NCI-H2227 (cell line): ENCODE results near the gene SCFD2.
"Not testable (repeated sequence)": the region's sequence is repeated elsewhere in the genome, so short reads cannot be mapped to it uniquely, and the experiment has no call there.

Source experiments
- DNase-seq: peaks from one replicate; lab custom pipeline; 2025; ENCODE audit not compliant: unreplicated experiment; lab: John Stamatoyannopoulos, UW

Gene SCFD2

DNA sequence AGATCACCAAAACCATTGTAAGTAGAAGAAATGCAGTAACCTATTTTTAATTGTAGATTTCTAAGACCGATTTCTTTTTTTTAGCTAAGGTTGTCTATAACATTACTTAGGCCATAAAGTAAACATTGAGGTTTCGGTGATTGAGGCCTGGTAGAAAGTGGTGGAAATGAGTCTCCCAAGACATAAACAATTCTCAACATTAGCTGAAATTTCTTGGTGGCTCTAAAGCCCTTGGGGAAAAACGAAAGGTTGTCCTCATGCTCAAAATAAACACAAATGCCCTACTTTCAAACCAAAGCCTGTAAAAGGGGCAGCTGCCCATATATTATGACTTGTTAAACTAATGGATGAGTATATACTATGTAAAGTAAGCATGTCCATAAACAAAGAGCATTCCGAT lies 98.8 kb downstream of the SCFD2 start:
- DNase-seq: no peak

DNA sequence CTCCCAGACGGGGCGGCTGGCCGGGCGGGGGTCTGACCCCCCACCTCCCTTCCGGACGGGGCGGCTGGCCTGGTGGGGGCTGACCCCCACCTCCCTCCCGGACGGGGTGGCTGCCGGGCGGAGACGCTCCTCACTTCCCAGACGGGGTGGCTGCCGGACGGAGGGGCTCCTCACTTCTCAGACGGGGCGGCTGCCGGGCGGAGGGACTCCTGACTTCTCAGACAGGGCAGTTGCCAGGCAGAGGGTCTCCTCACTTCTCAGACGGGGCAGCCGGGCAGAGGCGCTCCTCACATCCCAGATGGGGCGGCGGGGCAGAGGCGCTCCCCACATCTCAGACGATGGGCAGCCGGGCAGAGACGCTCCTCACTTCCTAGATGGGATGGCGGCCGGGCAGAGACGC lies 109.9 kb downstream of the SCFD2 start:
- DNase-seq: not testable (repeated sequence)

DNA sequence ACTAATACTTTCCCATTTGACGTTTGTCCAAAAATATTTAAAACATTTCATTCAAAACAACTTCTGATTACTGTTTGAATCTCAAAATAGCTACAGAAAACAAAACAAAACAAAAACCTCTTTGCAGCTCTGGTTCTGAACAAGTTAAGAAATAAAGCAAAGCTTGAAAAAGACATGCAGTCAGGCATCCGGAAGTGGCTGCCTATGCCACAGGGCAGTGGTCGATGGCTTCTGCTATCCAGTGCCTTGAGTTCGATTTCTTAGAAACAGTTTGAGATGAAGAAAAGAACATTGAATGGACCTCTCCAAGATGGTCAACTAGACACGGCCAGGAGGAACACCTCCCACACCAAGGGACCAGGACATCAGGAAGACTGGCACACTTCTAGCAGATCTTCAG lies 125.3 kb downstream of the SCFD2 start:
- no peak for DNase-seq

DNA sequence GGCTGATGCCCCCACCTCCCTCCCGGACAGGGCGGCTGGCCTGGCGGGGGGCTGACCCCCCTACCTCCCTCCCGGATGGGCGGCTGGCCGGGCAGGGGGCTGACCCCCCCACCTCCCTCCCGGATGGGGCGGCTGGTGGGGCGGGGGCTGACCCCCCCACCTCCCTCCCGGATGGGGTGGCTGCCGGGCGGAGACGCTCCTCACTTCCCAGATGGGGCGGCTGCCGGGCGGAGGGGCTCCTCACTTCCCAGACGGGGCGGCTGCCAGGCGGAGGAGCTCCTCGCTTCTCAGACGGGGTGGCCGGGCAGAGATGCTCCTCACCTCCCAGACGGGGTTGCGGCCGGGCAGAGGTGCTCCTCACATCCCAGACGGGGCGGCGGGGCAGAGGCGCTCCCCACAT lies 127.5 kb downstream of the SCFD2 start:
- not testable (repeated sequence) for DNase-seq

DNA sequence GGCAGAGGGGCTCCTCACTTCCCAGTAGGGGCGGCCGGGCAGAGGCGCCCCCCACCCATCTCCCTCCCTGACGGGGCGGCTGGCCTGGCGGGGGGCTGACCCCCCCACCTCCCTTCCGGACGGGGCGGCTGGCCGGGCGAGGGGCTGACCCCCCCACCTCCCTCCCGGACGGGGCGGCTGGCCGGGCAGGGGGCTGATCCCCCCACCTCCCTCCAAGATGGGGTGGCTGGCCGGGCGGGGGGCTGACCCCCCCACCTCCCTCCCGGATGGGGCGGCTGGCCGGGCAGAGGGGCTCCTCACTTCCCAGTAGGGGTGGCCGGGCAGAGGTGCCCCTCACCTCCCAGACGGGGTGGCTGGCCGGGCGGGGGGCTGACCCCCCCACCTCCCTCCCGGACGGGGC lies 128.1 kb downstream of the SCFD2 start:
- not testable (repeated sequence) for DNase-seq

DNA sequence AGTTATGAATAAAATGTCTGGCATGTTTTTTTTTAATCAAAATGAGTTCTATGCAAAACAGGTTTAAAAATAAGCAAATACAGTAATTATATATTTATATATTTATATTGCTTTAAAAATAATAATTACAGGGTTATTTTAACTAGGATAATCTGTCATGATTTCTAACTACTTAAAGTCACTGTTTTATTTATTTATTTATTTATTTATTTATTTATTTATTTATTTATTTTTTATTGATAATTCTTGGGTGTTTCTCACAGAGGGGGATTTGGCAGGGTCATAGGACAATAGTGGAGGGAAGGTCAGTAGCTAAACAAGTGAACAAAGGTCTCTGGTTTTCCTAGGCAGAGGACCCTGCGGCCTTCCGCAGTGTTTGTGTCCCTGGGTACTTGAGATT lies 129.2 kb downstream of the SCFD2 start:
- DNase-seq: not testable (repeated sequence)

DNA sequence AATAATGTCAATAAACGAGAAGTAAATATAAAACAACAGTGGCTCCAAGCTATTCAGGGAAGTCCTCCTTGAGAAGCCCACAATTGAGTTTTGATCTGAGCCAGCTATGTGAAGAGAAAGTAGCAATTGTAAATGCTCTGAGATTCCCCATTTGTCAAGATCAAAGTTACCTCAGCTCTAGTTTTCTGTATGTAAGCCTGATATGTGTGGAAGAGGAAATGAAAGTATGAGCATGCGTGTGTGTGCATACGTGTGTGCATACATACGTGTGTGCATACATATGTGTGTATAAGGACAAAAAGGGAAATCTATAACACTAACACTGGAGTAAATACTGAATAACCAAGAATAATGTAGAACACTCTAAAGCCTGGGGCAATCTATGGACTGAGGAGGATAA lies 130.3 kb downstream of the SCFD2 start:
- no peak for DNase-seq

DNA sequence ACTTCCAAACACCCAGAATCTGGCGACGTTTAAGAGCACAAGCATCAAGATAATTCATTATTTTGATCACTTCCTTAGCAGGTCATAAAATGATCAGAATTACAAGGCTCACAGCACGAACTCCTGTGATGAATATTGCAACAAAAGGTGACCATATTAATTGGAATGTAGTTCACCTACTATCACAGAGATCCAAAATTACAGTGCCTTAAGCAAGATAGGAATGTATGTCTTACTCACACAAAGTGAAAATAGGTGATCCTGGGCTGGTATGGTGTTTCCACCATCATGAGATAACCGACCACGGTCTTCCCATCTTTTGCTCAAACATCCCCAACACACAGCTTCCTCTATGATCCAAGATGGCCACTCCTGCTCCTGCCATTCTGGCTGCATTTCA lies 131.2 kb downstream of the SCFD2 start:
- no peak for DNase-seq

DNA sequence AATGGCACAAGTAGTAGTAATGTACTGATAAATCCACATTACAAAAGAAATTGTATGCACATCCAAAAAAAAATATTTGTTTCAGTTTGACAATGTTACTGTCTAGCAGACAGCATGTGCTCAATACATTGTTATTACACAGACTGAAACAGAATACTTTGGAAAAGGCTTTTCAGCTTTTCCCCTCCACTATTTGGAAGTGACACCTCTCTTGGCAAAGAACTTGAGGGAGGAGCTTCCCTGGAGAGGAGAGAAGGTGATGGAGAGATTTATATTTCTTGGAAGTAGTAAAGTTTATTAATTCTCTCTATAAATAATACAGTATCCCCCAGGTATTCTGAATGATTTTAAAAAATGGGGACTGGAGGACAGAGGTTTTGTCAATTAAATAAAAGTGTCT lies 131.8 kb downstream of the SCFD2 start:
- no peak for DNase-seq

DNA sequence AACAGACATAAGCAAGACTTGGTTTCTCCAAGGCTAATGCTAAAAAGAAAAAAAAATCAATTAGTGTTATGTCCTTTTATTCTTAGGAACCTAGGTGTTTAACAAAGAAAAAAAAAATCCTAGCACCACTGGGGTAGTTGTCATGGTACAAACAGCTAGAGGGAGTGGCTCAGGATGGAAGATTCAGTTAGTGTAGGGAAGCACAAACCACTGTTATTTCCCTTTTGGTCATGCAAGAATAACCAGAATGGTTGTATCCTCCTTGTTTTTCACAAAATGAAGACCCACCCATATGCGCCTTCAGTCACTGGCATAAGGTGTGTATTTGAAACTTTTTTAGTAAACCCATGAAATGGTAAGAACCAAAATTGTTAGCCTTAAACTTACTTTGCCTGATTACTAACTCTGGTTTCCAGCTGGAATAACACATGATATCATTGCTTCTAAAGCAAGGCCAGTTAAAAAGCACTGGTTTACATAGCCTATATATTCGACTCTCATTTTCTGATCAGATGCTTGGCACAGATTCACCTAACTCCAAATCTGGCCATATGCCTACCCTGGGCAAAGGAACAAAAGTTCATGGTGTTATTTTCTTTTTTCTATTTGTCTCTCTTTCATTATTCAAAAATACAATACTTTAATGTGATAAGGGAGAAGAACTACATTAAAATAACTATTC lies 132.6 kb downstream of the SCFD2 start:
- no peak for DNase-seq

DNA sequence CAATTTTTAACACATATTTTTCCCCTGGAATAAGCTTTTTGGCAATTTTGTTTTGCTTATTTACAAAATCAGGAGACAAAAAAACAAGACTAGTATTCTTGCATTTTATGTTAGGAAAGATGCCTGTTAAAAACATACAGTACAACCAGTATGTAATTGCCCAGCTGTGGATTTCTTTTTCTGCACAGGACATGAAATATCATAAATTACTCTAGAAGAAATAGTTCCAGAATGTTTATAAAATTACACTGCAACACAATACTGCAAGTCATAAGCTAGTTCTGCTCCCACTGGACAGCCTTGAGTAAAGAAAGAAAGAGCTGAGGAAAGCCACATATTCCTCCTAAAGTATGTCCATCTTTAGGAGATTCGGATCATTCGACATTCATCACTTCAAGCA lies 133.5 kb downstream of the SCFD2 start:
- DNase-seq: no peak

DNA sequence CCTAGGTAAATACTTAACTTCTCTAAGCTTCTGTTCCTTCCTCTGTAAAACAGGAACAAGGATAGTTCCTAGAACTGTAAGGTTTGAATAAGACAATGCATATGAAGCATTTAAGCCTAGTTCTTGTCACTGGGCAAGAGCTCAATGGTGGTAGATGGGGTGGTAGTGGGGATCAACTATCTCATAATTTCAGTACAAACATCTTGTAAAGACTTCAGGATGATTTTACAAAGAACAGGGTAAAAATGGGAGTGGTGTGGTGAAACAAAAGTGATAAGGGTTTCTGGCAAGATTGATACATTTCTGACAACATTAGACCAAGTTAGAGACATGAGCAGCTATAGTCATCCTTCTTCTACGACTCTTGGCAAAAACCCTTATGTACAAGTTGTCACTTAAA lies 137.8 kb downstream of the SCFD2 start:
- no peak for DNase-seq

DNA sequence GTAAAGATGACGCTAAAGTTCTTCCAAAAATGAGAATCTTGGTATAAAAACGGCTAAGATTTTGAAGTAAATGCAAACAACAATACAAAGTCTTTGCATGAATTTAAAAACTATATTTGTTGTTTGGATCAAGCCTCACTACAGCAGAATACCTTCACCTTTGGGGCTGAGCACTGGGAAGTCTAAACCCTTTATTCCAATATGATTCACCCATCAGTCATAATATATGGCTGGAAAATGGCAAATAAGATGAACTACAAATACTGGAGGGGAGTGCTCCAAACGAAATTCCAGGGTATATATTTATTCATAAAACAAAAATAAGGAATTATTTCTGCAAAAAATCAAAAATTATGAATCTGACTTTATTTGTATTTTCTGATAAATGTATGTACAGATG lies 138.4 kb downstream of the SCFD2 start:
- DNase-seq: no peak

DNA sequence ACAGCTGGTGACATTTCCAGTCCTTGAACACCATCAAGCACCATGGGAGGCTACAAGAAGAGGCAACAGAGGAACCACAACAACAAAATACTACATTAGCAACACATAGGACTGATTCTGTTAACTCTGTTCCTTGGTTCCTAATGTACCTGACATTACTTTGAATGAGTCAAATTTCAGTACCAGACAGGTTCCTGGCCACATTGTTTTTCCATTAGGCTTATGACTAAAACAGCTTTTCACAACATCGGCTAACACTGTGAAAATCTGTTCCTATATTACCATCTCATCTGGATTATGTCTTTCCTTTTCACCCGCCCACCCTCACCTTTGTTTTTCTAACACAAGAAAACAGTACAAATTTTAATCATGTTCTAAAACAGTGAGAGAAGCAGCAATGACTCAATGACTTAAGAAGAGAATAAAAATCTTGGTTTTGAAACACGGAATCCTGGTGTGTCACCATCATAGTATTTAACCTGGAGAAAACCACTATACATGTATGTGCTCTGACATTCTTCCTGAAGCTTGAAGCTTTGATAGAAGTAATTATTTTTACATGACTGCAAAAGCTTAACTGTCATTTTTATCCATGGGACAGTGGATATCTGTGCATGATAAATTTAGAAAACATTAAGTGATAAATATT lies 143.9 kb downstream of the SCFD2 start:
- DNase-seq: no peak

DNA sequence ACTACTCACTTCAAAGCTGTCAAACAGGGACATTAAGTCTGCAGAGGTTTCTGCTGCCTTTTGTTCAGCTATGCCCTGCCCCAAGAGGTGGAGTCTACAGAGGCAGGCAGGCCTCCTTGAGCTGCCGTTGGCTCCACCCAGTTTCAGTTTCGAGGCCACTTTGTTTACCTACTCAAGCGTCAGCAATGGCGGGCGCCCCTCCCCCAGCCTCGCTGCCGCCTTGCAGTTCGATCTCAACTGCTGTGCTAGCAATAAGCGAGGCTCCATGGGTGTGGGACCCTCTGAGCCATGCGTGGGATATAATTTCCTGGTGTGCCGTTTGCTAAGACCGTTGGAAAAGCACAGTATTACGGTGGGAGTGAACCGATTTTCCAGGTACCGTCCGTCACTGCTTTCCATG lies 146.7 kb downstream of the SCFD2 start:
- DNase-seq: not testable (repeated sequence)

DNA sequence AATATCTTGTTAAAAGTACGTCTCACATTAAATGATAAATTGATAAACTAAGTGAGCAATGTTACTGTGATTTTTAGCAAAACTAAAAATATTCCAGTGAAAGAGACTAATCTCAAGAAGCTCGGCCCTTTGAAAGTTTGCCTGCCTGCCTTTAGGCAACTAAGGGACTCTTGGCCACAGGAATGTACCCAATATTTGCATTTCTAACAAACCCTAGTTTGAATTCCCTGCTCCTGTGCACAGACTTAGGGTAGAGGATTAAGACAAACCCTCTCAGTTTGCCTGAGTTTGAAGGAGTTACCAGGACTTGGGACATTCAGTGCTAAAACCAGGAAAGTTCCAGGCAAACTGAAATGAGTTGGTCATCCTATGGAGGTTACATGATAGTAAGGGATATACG lies 157.1 kb downstream of the SCFD2 start:
- no peak for DNase-seq

DNA sequence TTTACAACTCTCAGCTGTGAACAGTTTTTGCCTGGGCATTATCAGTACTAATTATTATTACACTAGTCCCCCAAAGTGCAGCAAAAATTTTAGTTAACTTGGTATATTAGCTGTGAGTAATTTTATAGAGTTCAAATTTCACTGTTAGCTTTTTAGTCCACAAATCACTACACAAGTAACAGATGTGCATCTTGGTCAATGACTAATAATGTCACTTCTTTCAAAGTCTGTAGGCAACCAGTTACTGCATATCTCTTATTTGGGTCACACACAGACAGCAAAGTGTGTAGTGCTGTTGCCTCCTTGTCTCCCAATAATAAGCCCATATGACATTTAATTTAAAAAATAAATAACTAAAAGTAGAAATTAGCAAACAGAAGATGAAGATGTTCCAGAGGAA lies 159.9 kb downstream of the SCFD2 start:
- DNase-seq: no peak

DNA sequence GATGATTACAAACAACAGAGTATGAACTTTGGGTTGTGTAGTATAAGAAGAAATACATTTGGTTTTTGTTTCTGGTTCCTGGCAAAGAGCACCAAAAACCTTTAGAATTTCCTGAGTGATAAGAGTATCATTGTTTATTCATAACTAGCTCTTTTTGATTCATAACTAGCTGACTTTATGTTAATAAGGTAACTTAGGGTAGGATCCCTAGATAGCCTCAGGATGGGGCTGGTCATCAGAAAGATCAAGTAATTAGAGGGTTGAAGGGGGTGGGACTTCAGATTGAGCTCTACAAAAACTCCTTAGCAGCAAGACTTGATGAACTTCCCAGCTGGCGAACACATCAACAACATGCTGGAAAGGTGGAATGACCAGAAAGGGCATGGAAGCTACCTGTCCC lies 166.5 kb downstream of the SCFD2 start:
- DNase-seq: no peak

DNA sequence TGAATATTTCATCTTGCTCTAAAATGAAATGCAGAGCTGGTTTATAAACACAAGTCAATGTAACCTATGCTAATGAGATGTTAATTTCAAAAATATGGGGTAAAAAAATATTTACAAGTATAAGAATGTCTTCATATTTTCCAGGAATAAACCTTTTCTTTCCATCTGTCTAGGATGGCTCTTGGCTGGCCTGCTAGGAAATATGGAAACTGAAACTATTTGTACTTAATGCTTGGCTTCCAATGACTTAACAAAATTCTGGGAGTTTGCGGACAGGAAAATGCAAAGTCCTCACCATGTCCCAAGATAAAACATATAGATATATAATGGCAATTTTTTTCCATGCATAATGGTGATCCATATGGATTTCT lies 168.1 kb downstream of the SCFD2 start:
- DNase-seq: no peak

DNA sequence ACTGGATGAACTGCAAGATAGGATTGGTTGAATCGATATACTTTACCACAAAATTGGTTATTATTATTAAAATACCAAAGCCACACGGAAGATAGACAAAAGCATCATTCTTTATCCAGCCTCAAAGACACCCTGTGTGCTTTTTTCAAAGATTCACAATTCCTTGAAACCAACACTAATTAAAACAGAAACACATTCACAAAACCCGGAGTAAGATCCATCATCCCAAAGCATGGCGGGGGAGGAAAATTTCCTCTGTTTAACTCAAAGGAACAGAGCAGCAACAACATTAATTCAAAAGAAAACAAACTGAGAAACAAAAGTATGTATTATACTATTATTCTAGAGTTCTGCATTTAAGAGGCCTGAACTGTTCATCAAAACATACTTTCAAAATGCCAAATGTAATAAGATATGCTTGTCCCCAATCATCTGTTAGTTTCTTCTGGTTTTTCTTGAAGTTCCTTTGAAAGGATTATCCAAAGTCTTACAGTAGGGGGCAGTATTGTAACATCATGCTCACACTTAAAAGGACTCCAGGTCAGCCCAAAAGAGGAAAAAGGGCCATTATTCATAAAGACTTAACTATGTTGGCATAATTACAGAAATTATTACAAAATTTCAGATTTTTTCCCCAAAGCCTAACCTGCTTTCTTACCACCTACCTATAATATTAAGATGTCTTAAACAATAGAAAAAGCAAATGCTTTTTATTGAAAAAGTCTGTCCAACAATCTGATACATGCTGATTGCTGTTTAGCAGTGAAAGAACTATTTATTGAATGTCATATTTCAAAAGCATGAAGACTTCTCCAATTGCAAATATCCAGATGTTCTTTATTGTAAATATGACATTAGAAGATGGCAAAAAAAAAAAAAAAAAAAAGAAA lies 168.7 kb downstream of the SCFD2 start:
- DNase-seq: peak; percentile 35

DNA sequence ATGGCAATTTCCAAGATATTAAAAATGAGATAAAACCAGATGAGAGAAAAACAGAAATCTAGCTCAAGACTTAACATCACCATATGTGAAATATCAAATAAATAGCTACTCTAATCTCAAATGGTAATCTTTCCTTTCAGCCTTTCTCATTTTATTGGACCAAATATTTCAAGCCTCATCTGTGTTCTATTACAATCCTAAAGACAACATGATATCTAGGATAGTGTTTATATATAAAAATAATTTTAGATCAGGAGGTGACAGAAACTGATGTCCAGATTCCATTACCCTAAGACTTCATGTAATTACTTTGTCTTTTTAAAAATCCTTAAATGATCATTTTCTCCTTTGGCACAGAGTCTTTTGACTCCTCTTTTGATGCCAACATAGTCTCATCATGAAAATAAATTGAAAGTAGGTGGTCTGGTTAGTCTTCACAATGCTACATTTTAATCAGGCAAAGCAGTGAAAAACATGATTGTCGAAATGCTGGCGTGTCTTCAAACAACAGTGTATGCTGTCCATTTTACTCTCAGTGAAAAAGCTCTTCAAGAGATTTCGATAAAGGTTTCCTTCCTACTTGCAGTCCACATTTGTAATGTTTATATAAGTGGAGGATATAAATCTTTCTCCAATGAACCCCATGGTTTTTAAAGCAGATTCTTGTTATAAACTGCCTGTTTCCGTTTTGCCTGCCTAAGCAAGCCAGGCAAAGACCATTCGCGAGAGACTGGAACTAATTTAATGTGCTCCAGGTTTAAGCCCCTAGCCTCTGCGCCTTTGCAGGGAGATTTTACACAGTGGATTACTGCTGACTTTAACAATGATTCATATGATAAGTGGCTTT lies 169.8 kb downstream of the SCFD2 start:
- DNase-seq: no peak
